KBM-7 (cell line): ENCODE data around the gene UTS2R.
"Not testable (repeated sequence)": the region's sequence is repeated elsewhere in the genome, so short reads cannot be mapped to it uniquely, and the experiment has no call there.

Experiments
- DNase-seq: peaks from one replicate; pipeline ENCODE4 v3.0.0-alpha.2; 2015
- in situ Hi-C: fragments of 300-500 bp; cut with MboI; formaldehyde crosslinking; loops from 2 replicates; pipeline ENCODE4 v1.14.3; 2020; ENCODE audit warnings: low sequenced_read_pairs, low pct_unique_long_range_greater_than_20kb, mixed read lengths

UTS2R gene

DNA sequence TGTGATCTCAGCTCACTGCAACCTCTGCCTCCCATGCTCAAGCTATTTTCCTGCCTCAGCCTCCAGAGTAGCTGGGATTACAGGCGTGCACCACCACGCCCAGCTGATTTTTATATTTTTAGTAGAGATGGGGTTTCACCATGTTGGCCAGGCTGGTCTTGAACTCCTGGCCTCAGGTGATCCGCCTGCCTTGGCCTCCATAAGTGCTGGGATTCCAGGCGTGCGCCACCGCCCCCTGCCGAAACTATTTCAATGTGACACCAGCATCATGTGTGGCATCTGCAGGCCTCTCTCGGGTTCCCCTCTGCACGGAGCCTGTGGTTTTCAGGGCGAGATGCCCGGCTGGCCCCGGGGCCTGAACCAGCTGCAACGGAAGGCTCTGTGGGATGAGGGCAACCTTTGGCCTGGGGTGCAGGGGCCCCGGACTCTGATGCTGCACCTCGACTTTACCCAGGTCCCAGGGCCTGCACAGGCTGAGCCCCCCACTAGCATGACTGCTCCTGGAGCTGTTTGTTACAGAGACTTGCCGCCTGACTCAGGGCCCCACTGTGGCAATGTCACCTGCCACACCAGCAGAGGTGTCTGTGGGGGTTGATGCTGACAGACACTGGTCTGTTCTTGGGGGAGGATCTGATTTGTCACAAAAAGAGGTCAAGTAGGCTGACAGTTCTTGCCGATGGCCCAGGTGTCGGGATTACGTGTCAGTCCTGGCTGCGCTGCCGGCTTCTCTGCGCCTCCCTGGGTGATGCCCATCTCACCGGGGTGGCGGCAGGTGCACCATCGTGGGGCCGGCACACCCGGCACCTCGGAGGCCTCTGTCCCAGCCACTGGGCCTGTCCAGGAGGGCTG lies 21.2 kb upstream of the UTS2R start:
- in situ Hi-C loops: loop anchor here (10.0 kb wide), 1 partner anchor 64 kb away; the partner anchor contains the start of genes HEXD and OGFOD3
- peak; percentile 81 for DNase-seq

GRCh38 chr17:82351254-82351712 lies 20.3 kb upstream of the UTS2R start:
- no peak for DNase-seq
- in situ Hi-C loops: loop anchor here (10.0 kb wide), 1 partner anchor 64 kb away; the partner anchor contains the start of genes HEXD and OGFOD3

GRCh38 chr17:82351713-82352488 lies 19.7 kb upstream of the UTS2R start:
- DNase-seq: peak; percentile 91
- in situ Hi-C loops: loop anchor here (10.0 kb wide), 1 partner anchor 63 kb away; the partner anchor contains the start of genes HEXD and OGFOD3

DNA sequence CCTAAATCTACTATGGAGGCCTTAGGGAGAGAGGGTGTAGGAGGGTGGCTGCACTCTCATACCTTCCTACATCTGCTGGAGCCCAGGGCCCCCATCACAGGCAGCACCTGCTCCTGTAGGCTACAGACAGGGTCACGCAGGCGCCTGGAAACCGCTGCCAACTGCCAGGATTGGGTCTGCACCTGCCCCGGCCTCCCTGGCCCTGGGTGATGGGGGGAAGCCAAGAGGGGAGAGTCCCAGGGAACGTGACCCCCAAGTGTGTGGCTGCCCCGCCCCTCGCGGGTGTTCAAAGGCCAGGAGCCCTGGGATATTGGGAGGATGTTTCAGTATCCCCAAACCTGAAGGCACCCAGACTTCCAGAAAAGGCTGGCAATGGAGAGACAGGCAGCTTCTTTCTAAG lies 18.1 kb upstream of the UTS2R start:
- DNase-seq: no peak
- in situ Hi-C loops: loop anchor here (10.0 kb wide), 1 partner anchor 61 kb away; the partner anchor contains the start of genes HEXD and OGFOD3

DNA sequence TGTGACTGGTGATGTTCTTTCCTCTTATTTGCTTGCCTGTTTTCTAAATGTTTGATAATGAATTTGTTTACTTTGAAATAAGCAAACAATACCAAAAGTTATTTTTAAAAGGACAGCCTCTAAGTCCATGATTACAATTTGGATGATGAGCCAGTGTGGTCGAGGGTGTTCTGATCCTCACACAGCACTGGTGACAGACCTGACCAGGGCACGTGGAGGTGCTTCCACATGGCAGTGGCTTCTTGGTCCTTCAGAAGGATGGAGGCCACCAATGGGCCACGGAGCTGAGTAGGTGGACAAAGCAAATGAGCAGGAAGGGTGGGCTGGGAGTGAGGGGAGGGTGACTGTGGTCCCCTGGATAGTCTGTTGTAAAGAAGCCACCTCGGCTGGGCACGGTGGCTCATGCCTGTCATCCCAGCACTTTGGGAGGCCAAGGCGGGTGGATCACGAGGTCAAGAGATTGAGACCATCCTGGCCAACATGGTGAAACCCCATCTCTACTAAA lies 16.7 kb upstream of the UTS2R start:
- no peak for DNase-seq
- in situ Hi-C loops: loop anchor here (10.0 kb wide), 1 partner anchor 60 kb away; the partner anchor contains the start of genes HEXD and OGFOD3

- in situ Hi-C loops: loop anchor here (10.0 kb wide), 1 partner anchor 59 kb away; the partner anchor contains the start of genes HEXD and OGFOD3
Observed at GRCh38 chr17:82355770-82356427, 15.7 kb upstream of the UTS2R start.

GRCh38 chr17:82356845-82357355 lies 14.7 kb upstream of the UTS2R start:
- no peak for DNase-seq
- in situ Hi-C loops: loop anchor here (10.0 kb wide), 1 partner anchor 58 kb away; the partner anchor contains the start of genes HEXD and OGFOD3

More at GRCh38 chr17:82355770-82356427, 15.7 kb upstream of the UTS2R start:
- no peak for DNase-seq

DNA sequence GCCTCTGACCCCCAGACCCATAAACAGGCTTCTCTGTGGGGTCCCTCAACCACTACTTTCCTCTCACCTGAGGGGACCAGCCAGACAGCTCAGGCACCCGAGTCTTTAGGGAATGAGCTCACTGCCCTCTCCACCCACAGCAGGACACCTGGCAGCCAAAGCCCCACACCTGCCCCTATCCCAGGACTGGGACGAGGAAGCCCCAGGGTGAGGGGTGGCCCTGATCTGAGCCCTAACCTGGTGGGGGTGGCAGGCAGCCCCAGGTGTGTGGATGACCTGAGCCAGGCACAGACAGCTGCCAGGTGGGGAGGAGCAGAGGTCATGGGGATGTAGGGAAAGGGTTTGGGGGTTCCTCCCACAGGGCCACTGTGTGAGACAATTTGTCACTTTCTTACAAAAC lies 14.2 kb upstream of the UTS2R start:
- in situ Hi-C loops: loop anchor here (10.0 kb wide), 1 partner anchor 57 kb away; the partner anchor contains the start of genes HEXD and OGFOD3
- no peak for DNase-seq

GRCh38 chr17:82358465-82359350 lies 12.9 kb upstream of the UTS2R start, which contains the start of gene TEX19:
TSS of gene TEX19 (plus strand) at chr17:82359247. CDS start at chr17:82362151, 2,904 bp downstream.
- in situ Hi-C loops: loop anchor here (10.0 kb wide), 1 partner anchor 56 kb away; the partner anchor contains the start of genes HEXD and OGFOD3
- peak; percentile 57 for DNase-seq

- not testable (repeated sequence) for DNase-seq
- in situ Hi-C loops: loop anchor here (10.0 kb wide), 1 partner anchor 55 kb away; the partner anchor contains the start of genes HEXD and OGFOD3
Observed at GRCh38 chr17:82359451-82360074, 12.0 kb upstream of the UTS2R start.

DNA sequence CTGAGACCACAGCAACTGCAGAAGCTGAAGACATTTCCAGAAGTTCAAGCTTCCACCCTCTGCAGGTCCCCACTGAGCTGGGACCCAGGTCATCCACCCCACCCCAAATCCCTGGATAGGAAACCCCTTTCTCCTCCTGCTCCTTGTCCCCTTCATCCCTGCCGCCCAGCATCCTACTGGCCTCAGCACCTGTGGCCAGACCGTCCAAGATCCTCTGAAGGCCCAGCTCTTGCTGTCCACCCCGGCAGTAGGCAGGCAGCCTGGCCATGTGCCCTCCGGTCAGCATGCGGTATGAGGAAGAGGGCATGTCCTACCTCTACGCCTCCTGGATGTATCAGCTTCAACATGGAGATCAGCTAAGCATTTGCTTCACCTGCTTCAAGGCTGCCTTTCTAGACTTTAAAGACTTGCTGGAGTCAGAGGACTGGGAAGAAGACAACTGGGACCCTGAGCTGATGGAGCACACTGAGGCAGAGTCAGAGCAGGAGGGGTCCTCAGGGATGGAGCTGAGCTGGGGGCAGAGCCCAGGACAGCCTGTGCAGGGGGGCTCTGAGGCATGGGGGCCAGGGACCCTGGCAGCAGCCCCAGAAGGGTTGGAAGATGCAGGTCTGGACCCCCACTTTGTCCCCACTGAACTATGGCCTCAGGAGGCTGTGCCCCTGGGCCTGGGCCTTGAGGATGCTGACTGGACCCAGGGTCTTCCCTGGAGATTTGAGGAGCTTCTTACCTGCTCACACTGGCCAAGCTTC lies 9.5 kb upstream of the UTS2R start:
- no peak for DNase-seq
- in situ Hi-C loops: no loop called here

GRCh38 chr17:82365606-82366295 lies 5.8 kb upstream of the UTS2R start:
- DNase-seq: no peak
- in situ Hi-C loops: no loop called here

- no peak for DNase-seq
- in situ Hi-C loops: no loop called here
Observed at GRCh38 chr17:82366749-82367148, 4.8 kb upstream of the UTS2R start.

DNA sequence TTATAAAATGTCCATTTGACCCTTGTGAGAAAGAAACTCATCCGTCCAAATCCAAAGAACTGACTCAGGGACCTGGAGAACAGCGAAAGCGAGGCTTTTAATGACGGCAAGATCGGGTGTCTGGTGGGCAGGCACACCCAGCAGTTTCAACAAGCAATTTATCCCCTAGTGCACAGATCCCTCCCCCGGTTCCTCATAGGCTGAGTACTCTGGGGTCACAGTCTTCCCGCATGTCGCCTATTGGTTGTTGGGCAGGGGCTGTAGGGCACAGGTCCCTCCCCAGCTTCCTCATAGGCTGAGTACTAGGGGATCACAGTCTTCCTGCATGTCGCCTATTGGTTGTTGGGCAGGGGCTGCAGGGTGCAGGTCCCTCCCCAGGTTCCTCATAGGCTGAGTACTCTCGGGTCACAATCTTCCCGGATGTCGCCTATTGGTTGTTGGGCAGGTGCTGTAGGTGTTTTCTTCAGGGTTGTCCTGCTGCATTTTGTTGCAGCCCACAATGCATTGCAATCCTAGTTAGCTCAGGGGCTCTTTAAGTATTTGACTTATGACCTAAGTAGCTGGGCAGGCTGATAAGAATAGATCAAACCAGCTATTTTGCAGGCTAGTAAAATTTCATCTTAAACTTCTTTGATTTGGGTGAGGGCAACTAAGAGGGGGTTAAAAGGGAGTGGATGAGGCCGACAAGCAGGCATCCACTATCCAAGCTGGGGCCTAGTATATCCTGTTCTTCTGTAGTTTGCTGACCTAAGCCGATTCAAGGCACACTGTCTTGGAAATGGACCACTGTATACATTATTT lies 3.6 kb upstream of the UTS2R start:
- in situ Hi-C loops: no loop called here
- DNase-seq: peak; percentile 42

- no peak for DNase-seq
- in situ Hi-C loops: no loop called here
Observed at GRCh38 chr17:82369211-82369610, 2.4 kb upstream of the UTS2R start.
